GM23338 (cell line): ENCODE measurements around the gene HELZ. TPM values are rescaled to one million over a fixed set of nuclear protein-coding genes. Genes with fewer than 3 reads are reported as not detected.

ENCODE experiments used
- ATAC-seq: fragments of 200-7000 bp; cut with Tn5 transposase; 3 replicates; pipeline ENCODE4 v1.9.1; 2020
- DNase-seq: peaks from one replicate; pipeline ENCODE4 v3.0.0-alpha.2; 2015; ENCODE audit warnings: low spot score
- H2AFZ ChIP-seq: fragments of 200-600 bp; sonication (generic); 2 replicates; pipeline ENCODE4 v1.8.0; 2016; ENCODE audit warnings: antibody characterized with exemption, mild to moderate bottlenecking, moderate library complexity
- H3F3A ChIP-seq: fragments of 200-600 bp; sonication (generic); replicated peaks from 2 replicates; pipeline ENCODE4 v1.8.0; 2017; ENCODE audit warnings: antibody characterized with exemption, mixed run types, low read depth
- H3K27ac ChIP-seq: fragments of 200-600 bp; sonication (generic); 2 replicates; pipeline ENCODE4 v1.6.1; 2016; ENCODE audit warnings: low read depth
- H3K27me3 ChIP-seq: fragments of 200-600 bp; sonication (generic); 2 replicates; pipeline ENCODE4 v1.8.0; 2016; ENCODE audit warnings: mild to moderate bottlenecking, mixed run types, moderate library complexity; ENCODE audit not compliant: insufficient read depth
- H3K36me3 ChIP-seq: fragments of 200-600 bp; sonication (generic); 2 replicates; pipeline ENCODE4 v1.8.0; 2016; ENCODE audit warnings: mild to moderate bottlenecking; ENCODE audit not compliant: insufficient read depth
- H3K4me1 ChIP-seq: fragments of 200-600 bp; sonication (generic); 2 replicates; pipeline ENCODE4 v1.8.0; 2016; ENCODE audit warnings: mild to moderate bottlenecking, moderate library complexity; ENCODE audit not compliant: insufficient read depth
- H3K4me2 ChIP-seq: fragments of 200-600 bp; sonication (generic); 2 replicates; pipeline ENCODE4 v1.7.1; 2017; ENCODE audit warnings: mixed run types
- H3K4me3 ChIP-seq: fragments of 200-600 bp; sonication (generic); 2 replicates; pipeline ENCODE4 v1.6.1; 2016; ENCODE audit warnings: mixed run types
- H3K79me2 ChIP-seq: fragments of 200-600 bp; sonication (generic); replicated peaks from 2 replicates; pipeline ENCODE4 v1.8.0; 2017; ENCODE audit warnings: mild to moderate bottlenecking; ENCODE audit not compliant: insufficient read depth
- H3K9me2 ChIP-seq: fragments of 200-600 bp; sonication (generic); 2 replicates; pipeline ENCODE4 v1.8.0; 2017; ENCODE audit not compliant: insufficient read depth
- H4K20me1 ChIP-seq: fragments of 200-600 bp; sonication (generic); replicated peaks from 2 replicates; pipeline ENCODE4 v1.8.0; 2017; ENCODE audit warnings: mild to moderate bottlenecking; ENCODE audit not compliant: insufficient read depth
- H3K27ac Mint-ChIP-seq: 2 replicates; pipeline ENCODE4 v1.8.0; 2020; ENCODE audit warnings: inconsistent platforms, mild to moderate bottlenecking, moderate library complexity, mixed read lengths
- H3K27me3 Mint-ChIP-seq: 3 replicates; pipeline ENCODE4 v1.8.0; 2022; ENCODE audit warnings: low read depth, mild to moderate bottlenecking, moderate library complexity, mixed read lengths, inconsistent platforms; ENCODE audit not compliant: insufficient read depth, poor library complexity
- H3K36me3 Mint-ChIP-seq: 3 replicates; pipeline ENCODE4 v1.8.0; 2021; ENCODE audit warnings: low read depth, mild to moderate bottlenecking, inconsistent platforms, moderate library complexity, mixed read lengths
- H3K4me1 Mint-ChIP-seq: 3 replicates; pipeline ENCODE4 v1.8.0; 2020; ENCODE audit warnings: mild to moderate bottlenecking, inconsistent platforms, mixed read lengths
- H3K4me3 Mint-ChIP-seq: 3 replicates; pipeline ENCODE4 v1.8.0; 2021; ENCODE audit warnings: moderate library complexity, mild to moderate bottlenecking, inconsistent platforms, mixed read lengths
- H3K9me3 Mint-ChIP-seq: 3 replicates; pipeline ENCODE4 v1.8.0; 2020; ENCODE audit warnings: moderate library complexity, mild to moderate bottlenecking, inconsistent platforms, mixed read lengths
- CREB1 ChIP-seq: fragments of 250-450 bp; sonication (Bioruptor Pico); IDR thresholded peaks from 2 replicates; pipeline ENCODE4 v1.5.0; 2020; ENCODE audit warnings: low read depth, mild to moderate bottlenecking, moderate library complexity
- EZH2phosphoT487 ChIP-seq: fragments of 200-600 bp; sonication (generic); IDR thresholded peaks from one replicate; pipeline ENCODE4 v1.8.1; 2018; ENCODE audit warnings: antibody characterized with exemption; ENCODE audit not compliant: unreplicated experiment
- JUNB ChIP-seq: IDR thresholded peaks from one replicate; pipeline ENCODE4 v1.6.1; 2016; ENCODE audit warnings: antibody characterized with exemption; ENCODE audit not compliant: unreplicated experiment
- NANOG ChIP-seq: IDR thresholded peaks from 2 replicates; pipeline ENCODE4 v1.6.1; 2016; ENCODE audit warnings: antibody characterized with exemption, borderline replicate concordance
- POLR2AphosphoS5 ChIP-seq: IDR thresholded peaks from 2 replicates; pipeline ENCODE4 v1.6.1; 2016; ENCODE audit warnings: antibody characterized with exemption, low read depth
- STAT1 ChIP-seq: IDR thresholded peaks from one replicate; pipeline ENCODE4 v1.6.1; 2016; ENCODE audit warnings: antibody characterized with exemption; ENCODE audit not compliant: unreplicated experiment
- ZNF114 ChIP-seq: fragments of 250-450 bp; sonication (Bioruptor Pico); IDR thresholded peaks from 2 replicates; pipeline ENCODE4 v1.5.0; 2020; ENCODE audit warnings: mild to moderate bottlenecking, moderate library complexity
- ZNF331 ChIP-seq: fragments of 250-450 bp; sonication (Bioruptor Pico); IDR thresholded peaks from 2 replicates; pipeline ENCODE4 v1.5.0; 2020; ENCODE audit warnings: low read depth, mild to moderate bottlenecking, moderate library complexity
- ZNF462 ChIP-seq: fragments of 250-450 bp; sonication (Bioruptor Pico); IDR thresholded peaks from 2 replicates; pipeline ENCODE4 v1.5.0; 2020; ENCODE audit warnings: mild to moderate bottlenecking, moderate library complexity
- polyA plus RNA-seq: library from polyadenylated mRNA; unstranded; fragments of >200 nt; fragmentation: Nextera tagmentation; extraction: Ambion mirVana; gene quantifications from 2 replicates; pipeline ENCODE4 v1.2.1, GENCODE V29; 2016
- total RNA-seq: library from RNA; depleted of rRNA; stranded (reverse); fragments of >200 nt; shearing (Covaris generic); gene quantifications from 2 replicates; pipeline ENCODE4 v1.2.3, GENCODE V29; 2014
- TF ChIP-seq, protein P1 (sequence below): IDR thresholded peaks from 2 replicates; pipeline ENCODE4 v1.6.1; 2016; ENCODE audit warnings: antibody characterized with exemption
- TF ChIP-seq, protein P2 (sequence below): IDR thresholded peaks from one replicate; pipeline ENCODE4 v1.6.1; 2018; ENCODE audit warnings: antibody characterized with exemption; ENCODE audit not compliant: unreplicated experiment

Gene HELZ
- total and polyA plus RNA-seq, 2 experiments from 2014 or later = 38.9 to 62.0 TPM

DNA sequence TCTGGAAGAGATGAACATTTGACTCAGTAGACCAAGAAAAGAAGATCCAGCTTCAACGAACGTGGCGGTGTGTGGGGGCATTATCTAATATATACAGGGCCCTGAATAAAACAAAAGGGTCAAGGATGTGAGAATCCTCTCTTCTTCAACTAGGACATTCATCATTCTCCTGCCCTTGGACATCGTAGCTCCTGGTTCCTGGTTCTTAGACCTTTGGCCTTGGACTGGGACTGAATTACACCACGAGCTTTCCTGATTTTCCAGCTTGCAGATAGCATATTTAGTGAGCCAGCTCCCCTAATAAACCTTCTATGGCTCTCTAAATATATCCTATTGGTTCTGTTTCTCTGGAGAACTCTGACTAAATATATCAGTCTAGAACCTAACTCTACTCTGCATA, 29.5 kb upstream of the HELZ start (continued):
- TF ChIP-seq, protein P1, sequence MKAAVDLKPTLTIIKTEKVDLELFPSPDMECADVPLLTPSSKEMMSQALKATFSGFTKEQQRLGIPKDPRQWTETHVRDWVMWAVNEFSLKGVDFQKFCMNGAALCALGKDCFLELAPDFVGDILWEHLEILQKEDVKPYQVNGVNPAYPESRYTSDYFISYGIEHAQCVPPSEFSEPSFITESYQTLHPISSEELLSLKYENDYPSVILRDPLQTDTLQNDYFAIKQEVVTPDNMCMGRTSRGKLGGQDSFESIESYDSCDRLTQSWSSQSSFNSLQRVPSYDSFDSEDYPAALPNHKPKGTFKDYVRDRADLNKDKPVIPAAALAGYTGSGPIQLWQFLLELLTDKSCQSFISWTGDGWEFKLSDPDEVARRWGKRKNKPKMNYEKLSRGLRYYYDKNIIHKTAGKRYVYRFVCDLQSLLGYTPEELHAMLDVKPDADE = no peak
- TF ChIP-seq JUNB = no peak
- no peak for TF ChIP-seq NANOG
- TF ChIP-seq CREB1 = no peak
- TF ChIP-seq POLR2AphosphoS5 = no peak
- TF ChIP-seq, protein P2, sequence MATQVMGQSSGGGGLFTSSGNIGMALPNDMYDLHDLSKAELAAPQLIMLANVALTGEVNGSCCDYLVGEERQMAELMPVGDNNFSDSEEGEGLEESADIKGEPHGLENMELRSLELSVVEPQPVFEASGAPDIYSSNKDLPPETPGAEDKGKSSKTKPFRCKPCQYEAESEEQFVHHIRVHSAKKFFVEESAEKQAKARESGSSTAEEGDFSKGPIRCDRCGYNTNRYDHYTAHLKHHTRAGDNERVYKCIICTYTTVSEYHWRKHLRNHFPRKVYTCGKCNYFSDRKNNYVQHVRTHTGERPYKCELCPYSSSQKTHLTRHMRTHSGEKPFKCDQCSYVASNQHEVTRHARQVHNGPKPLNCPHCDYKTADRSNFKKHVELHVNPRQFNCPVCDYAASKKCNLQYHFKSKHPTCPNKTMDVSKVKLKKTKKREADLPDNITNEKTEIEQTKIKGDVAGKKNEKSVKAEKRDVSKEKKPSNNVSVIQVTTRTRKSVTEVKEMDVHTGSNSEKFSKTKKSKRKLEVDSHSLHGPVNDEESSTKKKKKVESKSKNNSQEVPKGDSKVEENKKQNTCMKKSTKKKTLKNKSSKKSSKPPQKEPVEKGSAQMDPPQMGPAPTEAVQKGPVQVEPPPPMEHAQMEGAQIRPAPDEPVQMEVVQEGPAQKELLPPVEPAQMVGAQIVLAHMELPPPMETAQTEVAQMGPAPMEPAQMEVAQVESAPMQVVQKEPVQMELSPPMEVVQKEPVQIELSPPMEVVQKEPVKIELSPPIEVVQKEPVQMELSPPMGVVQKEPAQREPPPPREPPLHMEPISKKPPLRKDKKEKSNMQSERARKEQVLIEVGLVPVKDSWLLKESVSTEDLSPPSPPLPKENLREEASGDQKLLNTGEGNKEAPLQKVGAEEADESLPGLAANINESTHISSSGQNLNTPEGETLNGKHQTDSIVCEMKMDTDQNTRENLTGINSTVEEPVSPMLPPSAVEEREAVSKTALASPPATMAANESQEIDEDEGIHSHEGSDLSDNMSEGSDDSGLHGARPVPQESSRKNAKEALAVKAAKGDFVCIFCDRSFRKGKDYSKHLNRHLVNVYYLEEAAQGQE = no peak

GRCh38 chr17:67273900-67274299, 28.9 kb upstream of the HELZ start:
- no peaks in the 10 kb centered on the region for H3K79me2 ChIP-seq
- DNase-seq (no peak), ATAC-seq (no peak)
- no peak overlapping the region for H3K4me2 ChIP-seq
- H4K20me1 ChIP-seq = no peaks in the 10 kb centered on the region
- H3K36me3 ChIP-seq = no peaks in the 10 kb centered on the region
- H3K4me1 Mint-ChIP-seq = no peaks in the 10 kb centered on the region
- H3K27ac ChIP-seq = no peak overlapping the region
- no peak overlapping the region for H3K27ac Mint-ChIP-seq
- H3K27me3 Mint-ChIP-seq = peaks cover 12% of the 10 kb centered on the region
- 0 out of 2 replicates have a peak, but pooled peaks cover under 1% of the 10 kb centered on the region for H3K4me1 ChIP-seq
- H2AFZ ChIP-seq = no peak overlapping the region
- H3K9me3 Mint-ChIP-seq = no peaks in the 10 kb centered on the region
- no peak overlapping the region for H3K4me3 Mint-ChIP-seq
- no peaks in the 10 kb centered on the region for H3K9me2 ChIP-seq
- no peaks in the 10 kb centered on the region for H3F3A ChIP-seq
- H3K27me3 ChIP-seq = no peaks in the 10 kb centered on the region
- H3K36me3 Mint-ChIP-seq = no peaks in the 10 kb centered on the region
- H3K4me3 ChIP-seq = no peak overlapping the region
- TF ChIP-seq POLR2AphosphoS5 = no peak
- TF ChIP-seq ZNF114 = no peak
- no peak for TF ChIP-seq JUNB
- no peak for TF ChIP-seq EZH2phosphoT487
- TF ChIP-seq ZNF462 (CRISPR knock-in tag) = no peak
- no peak for TF ChIP-seq STAT1
- TF ChIP-seq, protein P2 = no peak
- no peak for TF ChIP-seq ZNF331 (CRISPR knock-in tag)
